ENCODE data around the gene DEFB129. TPM values are rescaled to one million over a fixed set of nuclear protein-coding genes. Genes with fewer than 3 reads are reported as not detected.
A peak's percentile ranks its signal among the peaks of the same experiment; 100 is the strongest.

The DEFB129 gene
- total and polyA plus RNA-seq, 9 of the 15 experiments (the other 6 are each of a cell fraction or from before 2014, with no cell fraction given) = not detected

DNA sequence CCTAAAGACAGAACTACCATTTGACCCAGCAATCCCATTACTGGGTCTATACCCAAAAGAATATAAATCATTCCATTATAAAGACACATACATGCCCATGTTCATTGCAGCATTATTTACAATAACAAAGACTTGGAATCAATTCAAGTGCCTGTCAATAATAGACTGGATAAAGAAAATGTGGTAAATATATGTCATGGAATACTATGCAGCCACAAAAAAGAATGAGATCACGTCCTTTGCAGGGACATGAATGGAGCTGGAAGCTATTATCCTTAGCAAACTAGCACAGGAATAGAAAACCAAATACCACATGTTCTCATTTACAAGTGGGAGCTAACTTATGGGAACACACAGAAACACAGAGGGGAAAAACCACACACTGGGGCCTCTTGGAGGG is 28.8 kb upstream of the DEFB129 start:
- H3K27me3 ChIP-seq (ENCODE audit: control insufficient read depth in 2 of 2, insufficient read depth in 2 of 2, low read length in 2 of 2) = peaks cover 2 to 10% of the 10 kb centered on the region in 2 experiments; a peak in 3 of 5 replicates
- ATAC-seq = no peak
- TF ChIP-seq, protein P1, sequence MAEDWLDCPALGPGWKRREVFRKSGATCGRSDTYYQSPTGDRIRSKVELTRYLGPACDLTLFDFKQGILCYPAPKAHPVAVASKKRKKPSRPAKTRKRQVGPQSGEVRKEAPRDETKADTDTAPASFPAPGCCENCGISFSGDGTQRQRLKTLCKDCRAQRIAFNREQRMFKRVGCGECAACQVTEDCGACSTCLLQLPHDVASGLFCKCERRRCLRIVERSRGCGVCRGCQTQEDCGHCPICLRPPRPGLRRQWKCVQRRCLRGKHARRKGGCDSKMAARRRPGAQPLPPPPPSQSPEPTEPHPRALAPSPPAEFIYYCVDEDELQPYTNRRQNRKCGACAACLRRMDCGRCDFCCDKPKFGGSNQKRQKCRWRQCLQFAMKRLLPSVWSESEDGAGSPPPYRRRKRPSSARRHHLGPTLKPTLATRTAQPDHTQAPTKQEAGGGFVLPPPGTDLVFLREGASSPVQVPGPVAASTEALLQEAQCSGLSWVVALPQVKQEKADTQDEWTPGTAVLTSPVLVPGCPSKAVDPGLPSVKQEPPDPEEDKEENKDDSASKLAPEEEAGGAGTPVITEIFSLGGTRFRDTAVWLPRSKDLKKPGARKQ (CRISPR knock-in tag; IDR thresholded peaks at IDR 0.05) = no peak
- peak; percentile 71 for TF ChIP-seq ZNF146 (CRISPR knock-in tag; IDR thresholded peaks at IDR 0.05; ENCODE audit: unreplicated experiment)
- TF ChIP-seq, protein P2, sequence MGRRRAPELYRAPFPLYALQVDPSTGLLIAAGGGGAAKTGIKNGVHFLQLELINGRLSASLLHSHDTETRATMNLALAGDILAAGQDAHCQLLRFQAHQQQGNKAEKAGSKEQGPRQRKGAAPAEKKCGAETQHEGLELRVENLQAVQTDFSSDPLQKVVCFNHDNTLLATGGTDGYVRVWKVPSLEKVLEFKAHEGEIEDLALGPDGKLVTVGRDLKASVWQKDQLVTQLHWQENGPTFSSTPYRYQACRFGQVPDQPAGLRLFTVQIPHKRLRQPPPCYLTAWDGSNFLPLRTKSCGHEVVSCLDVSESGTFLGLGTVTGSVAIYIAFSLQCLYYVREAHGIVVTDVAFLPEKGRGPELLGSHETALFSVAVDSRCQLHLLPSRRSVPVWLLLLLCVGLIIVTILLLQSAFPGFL (CRISPR knock-in tag; IDR thresholded peaks at IDR 0.05) = no peak
- no peak for TF ChIP-seq MYC (IDR thresholded peaks at IDR 0.05; ENCODE audit: low read depth, low read length)
- TF ChIP-seq MYC (CRISPR knock-in tag; IDR thresholded peaks at IDR 0.05; ENCODE audit: borderline replicate concordance, low read depth) = no peak
- TF ChIP-seq RBM25 (IDR thresholded peaks at IDR 0.05; ENCODE audit: low read depth, low read length, severe bottlenecking) = peak; percentile 50
- 23% methylated on average over 1 of the region's 1 CpG for WGBS (ENCODE audit: insufficient coverage, low coverage, missing lambda C conversion rate)
- no peaks in the 10 kb centered on the region for H4K20me1 ChIP-seq (replicated peaks; ENCODE audit: control insufficient read depth, insufficient read depth, low read length)
- FAIRE-seq = no peak
- in situ Hi-C loops (cut with MboI) (no loop called here), intact Hi-C loops (cut with micrococcal nuclease) (no loop called here)
- H3K4me1 ChIP-seq (replicated peaks in 1 of 2; ENCODE audit: control insufficient read depth in 2 of 2, insufficient read depth in 2 of 2, low read length in 2 of 2) = no peaks in the 10 kb centered on the region
- H3K4me2 ChIP-seq (ENCODE audit: insufficient read depth, low read length) = no peak overlapping the region
- no peak overlapping the region for H3K9ac ChIP-seq (ENCODE audit: insufficient read depth in 1 of 2, low read depth in 2 of 2, low read length in 2 of 2)
- CTCF ChIA-PET (ENCODE audit: low intra/inter-chr PET ratio) = no interaction called here
- no peaks in the 10 kb centered on the region for H3K9me3 ChIP-seq (replicated peaks; ENCODE audit: control insufficient read depth, insufficient read depth, low read depth, low read length)
- H3K9me1 ChIP-seq (ENCODE audit: control insufficient read depth, insufficient read depth, low read length) = no peaks in the 10 kb centered on the region
- POLR2A ChIA-PET = no interaction called here
- H3K4me3 ChIP-seq = no peak overlapping the region
- no peak for DNase-seq (ENCODE audit: extremely low read depth in 1 of 4, low spot score in 3 of 4)
- H3K27ac ChIP-seq (ENCODE audit: extremely low read depth, low read depth, low read length) = no peak overlapping the region
- no peaks in the 10 kb centered on the region for H3K79me2 ChIP-seq (ENCODE audit: control insufficient read depth, insufficient read depth, low read length)
- H2AFZ ChIP-seq (ENCODE audit: low read depth, low read length) = no peak overlapping the region
- no peaks in the 10 kb centered on the region for H3K36me3 ChIP-seq (ENCODE audit: control insufficient read depth, insufficient read depth, low read length)
- BruUV-seq (replicated peaks) = no TSS peak

All from K562 (cell line).